HG03045 (cell line): ENCODE measurements around the gene LSG1.

Source experiments
- ATAC-seq: cut with Tn5 transposase; IDR thresholded peaks from one replicate; pipeline ENCODE4 v1.9.1; 2021; ENCODE audit warnings: mild to moderate bottlenecking, moderate library complexity; ENCODE audit not compliant: unreplicated experiment

The LSG1 gene

DNA sequence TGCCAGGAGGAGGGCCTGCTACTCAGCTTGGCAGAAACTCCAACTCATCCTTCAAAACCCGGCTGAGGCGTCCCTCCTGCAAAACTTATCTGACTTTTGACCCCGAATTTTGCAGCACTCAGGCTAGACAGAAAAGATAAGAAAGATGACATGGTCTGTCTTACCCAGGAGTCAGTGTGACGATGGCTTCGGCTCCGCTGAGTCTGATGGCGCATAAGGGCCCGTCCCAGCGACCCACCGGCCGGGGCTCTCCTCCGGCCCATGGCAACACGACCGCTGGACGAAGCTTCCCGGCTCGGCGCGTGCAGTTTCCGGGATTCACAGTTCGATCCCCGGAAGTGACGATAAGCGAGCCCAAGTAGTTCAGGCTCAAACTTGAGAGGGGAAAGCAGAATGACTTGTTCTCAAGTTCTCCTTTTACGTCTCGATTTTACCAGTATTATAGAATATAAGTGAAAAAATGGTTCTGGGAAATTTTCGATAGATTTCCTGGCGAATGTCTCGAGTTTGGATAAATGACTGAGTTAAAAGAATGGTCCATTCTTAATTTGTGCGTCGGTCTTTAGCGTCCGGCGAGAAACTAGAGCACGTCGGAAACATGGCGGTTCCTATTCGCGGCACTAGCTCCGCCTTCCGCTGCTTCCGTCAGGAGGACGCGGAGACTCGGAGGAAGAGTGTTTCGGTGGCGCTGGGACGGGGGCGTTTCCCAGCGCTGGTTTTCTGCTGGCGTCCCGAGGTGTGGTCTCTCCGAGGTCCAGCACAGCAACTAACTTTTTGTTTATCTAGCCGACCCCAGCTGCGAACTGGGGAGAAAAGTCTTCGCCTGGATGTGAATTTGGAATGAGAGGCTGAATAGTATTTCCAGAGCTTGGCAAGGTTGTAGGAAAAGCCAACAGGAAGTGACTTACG is at the start of gene LSG1:
TSS of gene LSG1 (minus strand) at position 292 of the 909 bp plus-strand sequence. CDS start at position 263, 29 bp downstream.
- peak; percentile 87 for ATAC-seq

DNA sequence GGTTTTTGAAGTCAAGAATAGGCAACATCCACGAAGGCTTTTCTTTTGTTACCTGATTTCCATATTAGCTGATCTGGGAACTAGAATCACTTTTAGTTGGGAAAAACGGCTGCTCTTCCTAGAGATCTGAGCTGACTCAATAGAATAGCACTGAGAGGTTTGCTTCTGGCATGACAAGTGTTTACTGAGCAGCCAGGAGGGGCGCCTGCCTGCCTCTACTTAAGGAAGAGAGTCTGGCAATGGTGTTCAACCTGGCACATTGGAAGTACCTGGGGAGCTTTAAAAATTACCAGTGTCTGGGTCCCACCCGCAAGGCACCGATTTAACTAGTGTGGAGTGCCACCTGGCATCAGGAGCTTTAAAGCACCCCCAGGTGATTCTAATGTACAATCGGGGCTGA is 48.1 kb upstream of the LSG1 start:
- no peak for ATAC-seq

DNA sequence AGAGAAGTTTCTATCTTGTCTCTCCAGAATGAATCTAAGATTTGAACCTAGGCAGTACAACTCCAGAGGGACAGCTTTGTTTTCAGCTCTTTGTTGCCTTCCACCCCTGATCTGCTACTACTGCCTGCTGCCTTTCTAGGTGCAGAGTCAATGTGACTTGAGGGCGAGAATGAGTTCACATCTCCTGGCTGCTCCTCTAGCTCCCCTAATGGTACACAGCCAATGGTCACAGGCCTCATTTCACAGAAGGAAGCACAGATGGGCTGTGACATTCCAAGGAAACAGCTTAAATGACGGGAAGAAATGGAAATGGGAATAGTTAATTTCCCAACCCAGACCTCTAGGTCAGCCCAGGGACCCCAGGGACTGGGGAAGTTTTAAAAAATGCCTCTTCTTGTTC is 46.1 kb upstream of the LSG1 start:
- ATAC-seq: no peak

DNA sequence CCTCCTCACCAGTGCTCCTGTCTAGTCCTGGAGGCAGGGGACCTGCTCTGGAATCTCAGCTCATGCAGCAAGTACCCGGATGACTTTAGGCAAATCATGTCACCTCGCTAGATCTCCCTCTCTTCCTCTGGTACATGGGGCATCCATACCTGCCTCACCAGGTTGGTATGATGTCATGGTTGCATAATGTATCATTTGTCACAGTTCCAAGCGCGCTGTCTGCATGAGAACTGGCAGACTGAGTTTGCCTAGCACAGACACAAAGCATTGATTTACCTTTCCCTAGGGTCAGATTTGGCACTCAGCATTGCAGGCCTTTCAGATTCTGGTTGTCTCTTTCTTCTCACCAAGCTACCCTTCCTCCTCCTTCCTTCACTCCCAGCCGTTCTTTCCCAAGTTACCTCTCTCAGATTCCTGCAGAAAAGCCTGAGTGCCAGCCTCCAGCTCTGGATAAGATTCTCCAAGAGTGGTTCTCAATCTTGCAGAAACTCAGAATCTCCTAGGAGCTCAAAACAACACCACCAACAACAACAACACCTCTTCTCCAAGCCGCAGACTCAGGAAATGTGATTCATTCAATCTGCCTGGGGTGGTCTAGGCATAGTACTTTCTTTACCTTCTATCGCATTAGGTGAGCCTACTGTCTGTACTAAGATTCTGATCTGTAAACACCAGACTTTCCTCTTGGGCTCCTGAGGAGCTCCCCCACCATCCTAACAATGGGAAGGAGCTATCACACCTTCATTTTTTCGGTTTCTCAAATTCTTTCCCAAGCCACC is 43.2 kb upstream of the LSG1 start:
- ATAC-seq: no peak

DNA sequence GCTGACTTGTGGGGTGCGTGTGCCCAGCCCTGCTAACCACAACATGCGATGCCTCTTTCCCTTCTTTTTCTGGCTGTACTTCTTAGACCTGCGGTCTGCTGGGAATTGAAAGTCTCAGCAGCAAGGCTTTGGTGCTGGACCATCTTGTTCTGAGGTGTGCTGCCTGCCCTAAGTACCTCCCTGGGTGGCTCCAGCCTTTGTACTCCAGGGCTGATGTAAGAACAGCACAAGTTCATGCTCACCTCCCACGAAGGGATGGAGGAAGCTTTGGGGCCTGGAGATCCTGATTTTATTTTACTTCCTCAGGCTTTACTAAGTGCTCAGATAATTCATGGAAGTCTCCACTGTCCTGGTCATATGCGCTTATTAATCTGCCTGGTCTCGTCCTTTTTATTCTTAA is 42.6 kb upstream of the LSG1 start:
- ATAC-seq: no peak

DNA sequence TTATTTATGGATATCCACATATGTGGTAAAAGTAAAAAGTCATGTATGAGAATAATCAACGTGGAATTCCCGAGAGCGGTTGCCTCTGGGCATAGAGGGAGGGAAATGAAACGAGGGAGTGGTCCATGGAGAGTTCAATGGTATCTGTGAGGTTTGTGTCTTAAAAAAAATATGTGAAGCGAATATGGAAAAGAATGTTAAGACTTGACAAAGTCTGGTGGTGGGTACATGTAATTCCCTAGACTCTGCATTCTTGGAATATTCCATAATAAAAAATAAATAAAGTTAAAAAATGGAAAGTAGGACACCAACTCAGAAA is 42.1 kb upstream of the LSG1 start:
- no peak for ATAC-seq

DNA sequence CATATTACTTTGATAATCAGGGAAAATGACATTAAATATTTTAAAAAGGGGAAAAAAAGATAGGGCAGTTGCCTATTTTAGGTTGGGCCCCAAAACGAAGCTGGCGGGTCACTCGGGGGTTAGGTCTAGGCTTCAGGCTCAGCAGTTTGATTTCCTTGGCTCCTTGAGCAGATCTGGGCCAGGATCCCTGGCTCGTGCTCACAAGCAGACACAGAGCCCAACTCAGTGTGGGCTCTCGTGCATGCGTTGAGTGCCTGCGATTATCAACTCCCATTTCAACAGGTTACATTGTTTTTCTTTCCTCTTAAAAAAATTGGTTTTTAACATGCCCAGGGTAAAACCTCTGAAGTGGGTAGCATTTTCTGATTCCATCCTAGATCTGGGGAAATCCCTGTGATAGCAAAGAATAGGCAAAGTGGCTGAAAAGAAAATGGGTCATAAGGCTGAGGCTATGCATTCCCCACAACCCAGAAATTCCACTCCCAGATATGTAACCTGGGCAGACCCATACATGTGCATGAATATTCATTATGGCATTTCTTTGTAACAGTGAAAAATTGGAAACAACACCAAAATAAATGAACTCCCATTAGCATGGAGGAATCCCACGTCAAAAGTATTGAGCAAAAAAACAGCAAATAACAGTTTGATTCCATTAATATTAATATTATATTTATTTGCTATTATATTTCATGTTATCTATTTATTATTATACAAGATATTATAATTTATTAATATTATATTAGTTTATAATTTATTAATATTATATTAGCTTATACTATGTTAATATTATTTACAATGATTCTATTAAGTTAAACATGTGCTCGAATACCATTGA is 41.5 kb upstream of the LSG1 start:
- no peak for ATAC-seq

DNA sequence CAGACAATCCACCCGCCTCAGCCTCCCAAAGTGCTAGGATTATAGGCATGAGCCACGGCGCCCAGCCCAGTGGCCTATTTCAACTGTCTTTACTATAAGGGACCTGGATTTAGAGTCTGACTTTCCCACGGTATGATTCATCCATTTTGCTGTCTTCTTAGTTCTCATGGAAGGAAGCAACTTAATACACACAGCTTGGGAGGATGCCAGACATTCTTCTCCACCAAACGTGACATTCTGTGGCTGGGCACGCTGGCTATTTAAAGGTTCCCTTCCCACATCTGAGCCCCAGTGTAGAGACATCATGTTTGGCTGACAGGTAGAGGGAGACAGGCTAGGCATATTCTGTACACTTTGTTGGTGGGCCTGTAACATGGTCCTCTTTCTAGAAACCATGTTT is 39.9 kb upstream of the LSG1 start:
- no peak for ATAC-seq

DNA sequence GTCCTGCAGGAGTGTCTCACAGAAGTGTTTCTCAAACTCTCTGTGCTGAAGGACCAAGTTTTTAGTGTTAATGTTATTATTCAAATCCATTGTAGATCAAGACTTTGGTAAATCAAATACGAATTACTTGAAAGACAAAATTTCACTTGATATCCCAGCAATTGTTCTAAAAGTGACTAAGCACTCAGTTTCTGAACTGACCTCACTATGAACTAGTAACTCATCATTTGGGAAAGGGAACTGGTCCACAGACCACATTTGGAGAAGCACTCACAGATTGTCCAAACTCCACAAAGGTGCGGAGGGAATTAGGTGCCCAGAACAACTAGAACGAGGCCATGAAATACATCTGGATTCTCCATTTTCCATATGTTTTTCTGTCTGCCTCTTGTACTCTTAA is 39.3 kb upstream of the LSG1 start:
- ATAC-seq: no peak

DNA sequence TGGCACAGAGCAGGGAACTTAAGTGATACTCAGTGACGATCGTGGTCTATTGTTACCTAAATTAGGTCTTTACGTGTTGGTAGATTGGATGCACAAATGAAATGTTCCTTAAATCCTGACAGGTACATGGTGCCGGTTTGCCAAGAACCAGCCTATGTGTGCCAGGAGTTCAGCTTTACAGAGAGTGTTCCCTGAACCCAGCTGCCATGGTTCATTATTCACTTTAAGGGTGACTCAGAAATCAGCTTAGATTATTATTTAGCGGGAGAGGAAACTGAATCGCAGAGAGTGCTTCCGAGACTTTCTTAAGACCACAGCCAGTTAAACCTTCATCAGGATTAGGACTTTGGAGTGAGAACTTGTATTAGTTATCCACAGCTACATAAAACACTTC is 35.2 kb upstream of the LSG1 start:
- ATAC-seq: no peak

DNA sequence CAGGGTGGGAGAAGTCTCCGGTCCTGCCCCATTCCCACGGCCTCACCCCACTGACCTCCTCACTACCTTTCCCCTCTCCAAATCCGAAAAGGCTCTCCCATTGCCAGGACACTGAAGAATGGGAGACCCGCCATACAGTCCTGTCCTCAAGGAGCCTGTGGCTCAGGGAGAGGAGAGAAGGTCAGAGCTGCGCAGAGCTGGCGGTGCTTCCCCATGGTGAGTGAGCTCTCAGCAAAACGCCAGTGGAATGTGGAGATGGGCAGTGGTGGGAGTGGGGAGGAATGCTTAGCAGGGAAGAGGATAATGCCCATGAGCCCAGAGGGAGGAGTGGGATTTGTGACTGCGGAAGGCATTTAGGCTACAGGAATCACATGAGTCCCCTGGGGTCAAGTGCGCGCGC is 33.8 kb upstream of the LSG1 start:
- no peak for ATAC-seq

DNA sequence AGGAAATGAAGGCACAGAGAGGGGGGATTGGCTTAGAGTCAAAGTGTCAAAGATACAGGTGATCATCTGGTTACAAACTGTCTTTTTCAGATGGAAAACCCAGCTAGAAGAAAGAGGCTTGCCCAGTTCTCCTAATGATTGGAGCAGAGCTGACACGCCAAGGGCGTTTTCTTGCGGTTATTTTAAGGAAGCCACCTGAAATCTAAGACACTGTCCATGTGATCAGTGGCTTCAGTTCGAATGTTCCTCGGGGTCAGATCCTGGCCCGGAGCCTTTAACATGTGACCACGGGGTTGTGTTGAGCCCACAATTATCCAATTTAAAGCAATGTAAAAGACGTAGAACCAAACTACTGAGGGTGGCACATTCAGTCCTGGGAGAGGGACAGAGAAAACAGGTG is 33.2 kb upstream of the LSG1 start:
- ATAC-seq: no peak

DNA sequence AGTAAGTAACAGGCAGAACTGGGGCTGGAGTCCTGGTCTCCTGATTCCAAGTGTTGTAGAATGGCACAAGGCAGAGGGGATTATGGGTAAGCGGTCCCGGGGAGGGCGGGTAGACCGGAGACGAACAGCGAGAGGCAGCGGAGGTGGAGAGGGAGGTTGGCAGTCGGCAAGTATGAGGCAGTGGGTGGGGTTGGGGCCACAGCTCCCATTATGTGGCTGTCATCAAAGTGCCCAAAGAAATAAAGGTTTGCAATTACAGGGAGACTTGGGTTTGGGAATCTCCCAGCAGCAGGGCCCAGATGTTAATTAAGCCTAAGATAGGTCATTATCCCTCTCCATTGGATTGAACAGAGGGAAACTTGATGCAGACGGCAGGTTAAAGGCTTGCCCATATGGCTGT is 30.6 kb upstream of the LSG1 start:
- ATAC-seq: no peak

DNA sequence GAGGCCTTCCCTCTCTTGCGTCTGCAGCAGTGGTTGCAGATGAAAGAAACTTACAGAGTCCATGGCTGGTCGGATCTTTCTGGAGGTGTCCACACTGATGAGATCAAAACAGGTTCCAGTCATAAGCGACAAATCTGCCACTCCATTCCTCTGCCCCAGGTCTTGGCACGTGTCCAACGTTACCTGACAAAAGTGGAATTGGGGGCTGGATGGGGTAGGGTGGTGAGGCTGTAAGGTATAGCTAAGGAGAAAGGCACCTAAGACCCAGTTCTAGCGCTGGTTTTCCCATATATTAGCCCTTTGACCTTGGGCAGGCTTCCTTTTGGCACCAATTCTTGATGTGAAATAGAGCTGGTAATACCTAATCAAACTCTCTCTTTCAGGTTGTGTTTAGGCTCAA is 24.7 kb upstream of the LSG1 start:
- ATAC-seq: no peak

DNA sequence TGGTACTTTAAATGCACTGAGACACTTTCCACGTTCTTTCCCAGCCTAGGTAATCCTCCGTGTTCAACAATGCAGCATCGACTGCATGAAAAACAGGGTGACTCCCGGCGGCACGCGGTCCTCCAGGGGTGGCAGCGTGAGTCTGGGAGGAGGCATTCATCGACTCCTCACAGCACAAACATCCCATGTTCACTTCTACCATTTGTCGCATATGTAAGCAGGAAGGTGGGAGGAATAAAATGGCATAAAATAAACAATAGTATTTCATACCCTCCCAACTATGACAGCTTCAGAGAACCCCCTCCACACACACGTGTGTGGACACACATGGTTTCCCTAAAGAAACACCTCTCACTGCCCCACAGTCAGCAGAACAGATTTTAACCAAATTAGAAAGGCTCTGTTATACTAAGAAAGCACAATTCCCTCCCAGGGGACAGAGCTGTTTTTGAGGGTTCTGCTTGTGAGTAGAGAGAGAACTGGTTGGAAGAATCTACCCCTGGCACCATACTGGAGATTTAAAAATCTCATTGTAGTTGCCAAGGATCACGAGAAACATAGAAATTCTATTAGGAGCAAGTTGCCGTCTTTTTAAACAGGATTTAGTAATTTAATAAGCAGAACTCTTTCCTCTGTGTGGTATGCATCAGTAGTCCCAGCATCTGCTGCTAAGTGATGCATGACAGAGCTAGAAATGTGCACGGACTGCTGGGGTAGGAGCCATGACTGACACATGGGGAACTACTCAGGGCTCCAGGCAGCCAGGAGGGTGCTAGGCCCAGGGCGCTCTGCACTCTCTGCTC is 19.7 kb upstream of the LSG1 start:
- peak; percentile 60 for ATAC-seq

DNA sequence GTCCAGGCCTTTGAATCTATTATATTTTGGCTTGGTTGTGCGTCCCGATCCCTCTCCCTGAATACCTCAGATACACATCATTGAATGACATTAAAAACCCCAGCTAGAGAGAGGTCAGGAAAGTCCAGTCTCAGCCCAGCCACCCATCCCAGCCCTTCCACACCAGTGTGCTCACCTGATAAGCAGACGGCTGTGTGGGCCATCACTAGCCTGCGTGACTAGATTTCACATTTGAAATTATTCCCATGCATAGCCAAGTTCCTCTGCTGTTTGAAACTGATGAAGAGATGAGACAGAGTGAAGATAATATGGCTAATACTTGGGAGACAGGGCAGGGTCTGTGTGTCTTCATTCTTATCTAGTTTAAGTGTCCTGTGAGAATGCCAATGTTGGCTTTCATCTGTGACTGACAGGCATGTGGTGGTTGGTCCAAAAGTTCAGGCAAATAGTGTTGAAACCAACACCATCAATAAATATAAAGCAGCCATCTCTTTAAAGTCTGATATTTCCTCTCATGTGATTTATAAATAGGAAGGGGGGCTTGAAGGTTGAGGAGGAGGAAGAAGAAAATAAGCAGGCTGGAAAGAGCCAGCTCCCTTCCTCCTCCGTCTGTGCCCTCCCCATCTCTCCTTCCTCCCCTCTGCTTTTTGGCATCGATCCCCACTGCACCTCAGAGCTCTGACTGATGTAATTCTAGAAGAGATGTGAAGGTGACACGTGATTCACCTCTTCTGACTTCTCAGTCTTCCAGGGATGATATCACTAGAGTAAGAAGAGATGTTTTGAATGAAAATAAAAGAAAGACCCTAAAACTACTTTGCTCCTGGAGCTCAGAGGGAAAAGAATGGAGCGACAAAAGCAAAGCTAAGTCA is 18.7 kb upstream of the LSG1 start:
- no peak for ATAC-seq

DNA sequence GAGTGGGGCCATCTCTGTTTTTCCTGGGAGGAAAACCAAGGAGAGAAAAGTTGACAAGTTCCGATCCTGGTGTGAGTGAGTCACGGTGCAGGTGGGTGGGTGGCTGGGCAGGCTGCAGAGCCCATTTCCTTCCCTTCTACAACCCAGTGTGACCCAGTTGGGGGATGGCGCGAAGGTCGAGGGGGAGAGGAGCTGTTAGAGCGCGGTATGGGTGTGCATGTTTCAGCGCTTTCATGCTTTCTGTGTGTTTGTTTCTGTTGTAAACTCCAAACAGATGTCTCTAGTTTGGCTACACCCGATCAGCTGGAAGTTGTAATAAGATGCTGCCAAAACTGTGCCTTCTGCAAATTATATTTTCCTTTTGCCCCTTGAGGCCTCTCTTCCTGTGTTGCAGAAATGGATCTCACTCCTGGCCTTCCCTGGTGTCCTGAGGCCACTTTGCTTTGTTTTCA is 17.5 kb upstream of the LSG1 start:
- ATAC-seq: no peak

DNA sequence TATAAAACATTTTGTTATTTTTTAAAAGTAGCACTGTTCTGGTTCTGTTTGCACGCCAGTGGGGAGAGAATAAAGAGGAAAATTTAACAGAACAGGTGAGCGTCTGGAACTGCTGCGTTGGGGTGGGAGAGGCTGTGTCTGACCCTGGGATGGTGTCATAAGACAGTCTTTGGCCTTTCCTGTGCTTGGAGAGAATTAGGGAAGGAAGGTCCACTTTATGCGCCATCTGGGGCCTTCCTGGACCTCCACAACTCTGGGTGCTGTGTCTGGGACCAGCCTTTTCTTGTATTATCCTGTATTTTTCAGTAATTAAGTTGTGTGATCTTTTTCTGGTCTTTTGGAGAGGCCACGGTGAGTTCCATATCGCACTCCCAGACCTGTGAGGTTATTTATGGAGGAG is 17.0 kb upstream of the LSG1 start:
- ATAC-seq: no peak

DNA sequence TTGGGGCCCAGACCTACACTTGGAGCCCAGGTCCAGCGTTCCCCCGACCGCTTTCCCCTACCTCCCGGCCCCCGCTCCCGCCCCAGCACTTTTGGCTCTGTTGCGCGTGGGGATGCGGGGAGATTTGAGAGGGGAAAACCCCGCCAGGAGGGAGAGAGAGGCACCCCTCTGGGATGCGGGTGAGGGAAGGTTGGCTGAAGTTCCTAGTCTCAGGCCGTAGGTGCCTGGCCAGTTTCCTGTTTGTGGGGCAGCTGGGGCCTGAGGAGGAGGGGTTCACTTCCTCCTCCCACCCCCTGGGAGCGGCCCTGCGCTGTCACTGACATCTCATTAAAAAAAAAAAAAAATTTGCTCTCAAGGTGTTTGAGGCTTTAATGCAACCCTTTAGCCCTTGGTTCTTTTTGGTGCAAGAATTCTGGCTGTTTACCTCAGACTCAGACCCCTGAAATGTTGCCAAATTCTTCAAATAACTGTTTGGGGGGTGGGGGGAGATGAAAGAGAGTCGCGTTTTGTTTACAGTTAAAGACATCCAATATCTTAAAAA is 16.3 kb upstream of the LSG1 start:
- ATAC-seq: peak; percentile 23
